ENCODE results near the gene SLC43A2. TPM values are rescaled to one million over a fixed set of nuclear protein-coding genes. Genes with fewer than 3 reads are reported as not detected.

The SLC43A2 gene
- total RNA-seq, 1 experiment from 2014 or later: 12.9 TPM

- H3K36me3 Mint-ChIP-seq (ENCODE audit: insufficient read depth in 1 of 3, low read depth in 3 of 3): peaks cover 21 to 79% (median 51%) of the 10 kb centered on the region in 3 experiments; a peak in 6 of 7 replicates
- Histone ChIP-seq H3K14ac (ENCODE audit: insufficient read depth, low read length) (no peak overlapping the region), H3K9ac (ENCODE audit: extremely low read depth, insufficient read length, low read length) (no peak overlapping the region)
Measured at GRCh38 chr17:1539811-1540210, 88.8 kb downstream of the SLC43A2 start.

More at GRCh38 chr17:1539811-1540210, 88.8 kb downstream of the SLC43A2 start:
- Histone ChIP-seq H2AFZ (ENCODE audit: low read length) (no peak overlapping the region), H3K18ac (ENCODE audit: insufficient read length, low read depth, low read length) (no peak overlapping the region), H3K79me1 (ENCODE audit: insufficient read depth, low read depth, low read length, poor library complexity, severe bottlenecking) (no peaks in the 10 kb centered on the region), H2BK5ac (ENCODE audit: insufficient read length, low read length) (no peak overlapping the region), H4K5ac (ENCODE audit: insufficient read length, low read depth, low read length) (no peak overlapping the region), H3K4me2 (ENCODE audit: insufficient read depth, insufficient read length, low read length) (no peak overlapping the region), H2BK15ac (ENCODE audit: low read depth, low read length) (no peak overlapping the region), H3K56ac (ENCODE audit: insufficient read length, low read depth, low read length) (no peak overlapping the region), H3K9me3 (ENCODE audit: control insufficient read depth, low read depth, low read length) (no peaks in the 10 kb centered on the region), H2BK20ac (ENCODE audit: low read depth, low read length, poor library complexity, severe bottlenecking) (no peak overlapping the region), H3K4ac (ENCODE audit: low read depth, low read length) (no peak overlapping the region), H3K23ac (ENCODE audit: insufficient read length, low read depth, low read length) (no peak overlapping the region), H4K20me1 (ENCODE audit: control insufficient read depth, insufficient read depth, insufficient read length) (no peaks in the 10 kb centered on the region), H4K91ac (ENCODE audit: insufficient read length, low read depth, low read length) (no peak overlapping the region), H3K27me3 (ENCODE audit: insufficient read depth, low read length) (no peaks in the 10 kb centered on the region), H2BK120ac (ENCODE audit: low read depth, low read length, poor library complexity, severe bottlenecking) (no peak overlapping the region), H4K8ac (replicated peaks; ENCODE audit: insufficient read length, low read depth, low read length) (no peak overlapping the region), H2BK12ac (ENCODE audit: insufficient read length, low read depth, low read length) (no peak overlapping the region), H3K27ac (ENCODE audit: insufficient read length, low read depth, low read length) (no peak overlapping the region), H3K79me2 (ENCODE audit: insufficient read depth, low read length) (no peaks in the 10 kb centered on the region), H3T11ph (ENCODE audit: low read length) (no peak overlapping the region), H3K23me2 (ENCODE audit: insufficient read length, low read depth, low read length, poor library complexity, severe bottlenecking) (no peaks in the 10 kb centered on the region), H2AK5ac (ENCODE audit: insufficient read length, low read length) (no peak overlapping the region), H3K4me1 (ENCODE audit: insufficient read depth, low read length) (no peaks in the 10 kb centered on the region)
- WGBS (ENCODE audit: extremely low coverage, insufficient read length, low lambda C conversion rate): no CpG with 5 or more reads among the region's 15 CpGs
- Mint-ChIP-seq H3K27me3 (ENCODE audit: low read depth) (no peaks in the 10 kb centered on the region), H3K4me3 (no peak overlapping the region), H3K4me1 (peaks cover 0 to 6% of the 10 kb centered on the region in 2 experiments; a peak in 1 of 4 replicates), H3K9me3 (no peaks in the 10 kb centered on the region), H3K27ac (no peak overlapping the region)
- no peak for DNase-seq
- no peak for TF ChIP-seq CTCF (conservative IDR thresholded peaks at IDR 0.05)

Measured in H9 (cell line).